ENCODE data around the gene FGGY. TPM values are rescaled to one million over a fixed set of nuclear protein-coding genes. Genes with fewer than 3 reads are reported as not detected.

The FGGY gene
- total RNA-seq, 2 experiments from 2014 or later: 11.9 to 13.6 TPM

DNA sequence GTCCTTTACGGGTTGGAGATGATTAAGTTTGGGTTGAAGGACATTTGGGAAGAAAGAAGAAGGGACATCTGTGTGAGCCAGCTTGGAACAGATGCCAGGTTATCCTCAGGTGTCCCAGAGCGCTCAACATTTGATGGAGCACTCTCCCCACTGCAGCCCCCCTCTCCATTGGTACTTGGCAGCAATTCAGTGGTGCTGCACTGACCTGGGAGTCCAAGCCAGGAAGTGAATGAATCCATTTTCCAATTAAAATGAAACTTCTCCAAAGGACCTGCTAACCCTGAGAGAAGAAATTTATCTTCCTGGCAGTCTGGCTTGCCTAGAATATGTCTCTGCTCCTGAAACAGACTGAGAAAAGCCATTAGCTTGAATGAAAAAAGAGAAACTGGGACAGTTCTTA lies 67.1 kb downstream of the FGGY start:
- CTCF ChIA-PET: no interaction called here

DNA sequence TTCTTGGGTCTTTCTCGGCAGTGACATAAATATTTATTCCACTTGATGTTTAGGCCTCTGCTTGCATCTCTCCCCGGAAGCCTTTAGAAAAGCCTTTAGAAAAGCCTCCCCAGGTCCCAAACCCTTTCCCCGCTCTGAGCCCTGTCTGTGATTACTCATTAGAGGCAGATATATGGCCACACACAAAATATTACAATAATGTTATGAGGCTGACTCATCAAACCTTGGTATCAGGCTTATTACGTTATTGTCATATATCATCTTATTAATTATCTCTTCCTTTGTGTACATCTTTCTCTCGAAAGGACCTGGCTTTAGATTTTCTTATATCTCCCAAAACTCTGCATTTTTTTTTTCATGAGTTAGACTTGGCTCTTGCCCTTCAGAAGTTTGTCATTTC lies 69.5 kb downstream of the FGGY start:
- ATAC-seq (no peak), DNase-seq (no peak)
- POLR2A ChIA-PET: interaction anchor here (0.8 kb wide), 1 partner anchor 101 kb away, joined by 3 read pairs; no protein-coding TSS in a partner anchor
- CTCF ChIA-PET: interaction anchor here (1.0 kb wide), 1 partner anchor 9 kb away, joined by 3 read pairs; no protein-coding TSS in a partner anchor
- Mint-ChIP-seq H3K27me3 (no peaks in the 10 kb centered on the region), H3K36me3 (ENCODE audit: low read depth) (peaks cover 6% of the 10 kb centered on the region), H3K4me3 (no peak overlapping the region), H3K27ac (no peak overlapping the region), H3K4me1 (ENCODE audit: low read depth) (no peaks in the 10 kb centered on the region), H3K9me3 (no peaks in the 10 kb centered on the region)
- TF ChIP-seq, protein P1, sequence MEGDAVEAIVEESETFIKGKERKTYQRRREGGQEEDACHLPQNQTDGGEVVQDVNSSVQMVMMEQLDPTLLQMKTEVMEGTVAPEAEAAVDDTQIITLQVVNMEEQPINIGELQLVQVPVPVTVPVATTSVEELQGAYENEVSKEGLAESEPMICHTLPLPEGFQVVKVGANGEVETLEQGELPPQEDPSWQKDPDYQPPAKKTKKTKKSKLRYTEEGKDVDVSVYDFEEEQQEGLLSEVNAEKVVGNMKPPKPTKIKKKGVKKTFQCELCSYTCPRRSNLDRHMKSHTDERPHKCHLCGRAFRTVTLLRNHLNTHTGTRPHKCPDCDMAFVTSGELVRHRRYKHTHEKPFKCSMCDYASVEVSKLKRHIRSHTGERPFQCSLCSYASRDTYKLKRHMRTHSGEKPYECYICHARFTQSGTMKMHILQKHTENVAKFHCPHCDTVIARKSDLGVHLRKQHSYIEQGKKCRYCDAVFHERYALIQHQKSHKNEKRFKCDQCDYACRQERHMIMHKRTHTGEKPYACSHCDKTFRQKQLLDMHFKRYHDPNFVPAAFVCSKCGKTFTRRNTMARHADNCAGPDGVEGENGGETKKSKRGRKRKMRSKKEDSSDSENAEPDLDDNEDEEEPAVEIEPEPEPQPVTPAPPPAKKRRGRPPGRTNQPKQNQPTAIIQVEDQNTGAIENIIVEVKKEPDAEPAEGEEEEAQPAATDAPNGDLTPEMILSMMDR (IDR thresholded peaks at IDR 0.05): no peak
- intact Hi-C loops (cut with micrococcal nuclease): no loop called here

More for the DNA sequence above, 67.1 kb downstream of the FGGY start:
- DNase-seq: no peak
- Mint-ChIP-seq H3K27ac (no peak overlapping the region), H3K4me3 (no peak overlapping the region), H3K9me3 (no peaks in the 10 kb centered on the region), H3K36me3 (ENCODE audit: low read depth) (peaks cover 6% of the 10 kb centered on the region), H3K4me1 (ENCODE audit: low read depth) (no peaks in the 10 kb centered on the region), H3K27me3 (no peaks in the 10 kb centered on the region)
- TF ChIP-seq, protein P1 (IDR thresholded peaks at IDR 0.05): no peak
- no peak for ATAC-seq
- POLR2A ChIA-PET: no interaction called here
- intact Hi-C loops (cut with micrococcal nuclease): no loop called here

DNA sequence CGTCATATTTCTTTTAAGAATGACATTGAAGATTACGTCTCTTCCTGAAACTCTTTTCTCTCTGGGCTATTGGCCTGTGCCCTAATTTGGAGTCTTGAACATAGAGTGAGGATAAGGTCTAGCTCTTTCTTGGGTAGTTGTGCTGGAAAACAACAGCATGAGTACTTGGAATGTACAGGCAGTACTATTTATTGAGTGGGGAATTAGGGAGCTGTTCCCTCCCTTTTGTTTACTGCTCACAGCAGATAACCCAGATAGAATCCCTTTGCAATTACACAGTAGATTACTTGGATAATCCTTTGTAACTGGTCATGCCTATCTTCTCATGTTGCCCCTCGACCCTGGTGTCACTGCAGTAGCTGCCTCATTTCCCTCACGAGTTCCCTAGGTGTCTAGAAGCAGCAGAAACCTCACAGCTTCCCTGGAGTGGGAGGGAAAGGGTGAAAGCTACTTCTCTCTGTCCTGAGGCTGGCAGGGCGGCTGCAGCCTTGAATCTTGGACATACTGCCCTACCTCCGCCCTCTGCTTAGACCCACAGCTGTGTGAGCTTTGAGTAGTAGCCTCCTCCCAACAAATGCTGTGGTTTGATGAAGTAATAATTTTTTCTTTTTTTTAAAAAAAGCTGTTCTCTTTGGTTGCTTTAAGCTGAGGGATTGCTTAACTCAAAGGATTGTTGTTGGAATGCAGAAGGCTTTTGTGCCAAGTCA lies 70.6 kb downstream of the FGGY start:
- peaks cover 5% of the 10 kb centered on the region for H3K36me3 Mint-ChIP-seq (ENCODE audit: low read depth)
- H3K27me3 Mint-ChIP-seq: no peaks in the 10 kb centered on the region
- no peak for DNase-seq
- ATAC-seq: no peak
- ChIA-PET CTCF (interaction anchor here (0.5 to 1.3 kb wide), 2 partner anchors 12 to 852 kb away, joined by 3 read pairs; no protein-coding TSS in a partner anchor), POLR2A (interaction anchor here (0.8 kb wide), 1 partner anchor 102 kb away, joined by 3 read pairs; no protein-coding TSS in a partner anchor)
- H3K4me1 Mint-ChIP-seq (ENCODE audit: low read depth): no peaks in the 10 kb centered on the region
- H3K9me3 Mint-ChIP-seq: no peaks in the 10 kb centered on the region
- intact Hi-C loops (cut with micrococcal nuclease): no loop called here
- no peak overlapping the region for H3K27ac Mint-ChIP-seq
- TF ChIP-seq, protein P1 (IDR thresholded peaks at IDR 0.05): no peak
- H3K4me3 Mint-ChIP-seq: no peak overlapping the region

DNA sequence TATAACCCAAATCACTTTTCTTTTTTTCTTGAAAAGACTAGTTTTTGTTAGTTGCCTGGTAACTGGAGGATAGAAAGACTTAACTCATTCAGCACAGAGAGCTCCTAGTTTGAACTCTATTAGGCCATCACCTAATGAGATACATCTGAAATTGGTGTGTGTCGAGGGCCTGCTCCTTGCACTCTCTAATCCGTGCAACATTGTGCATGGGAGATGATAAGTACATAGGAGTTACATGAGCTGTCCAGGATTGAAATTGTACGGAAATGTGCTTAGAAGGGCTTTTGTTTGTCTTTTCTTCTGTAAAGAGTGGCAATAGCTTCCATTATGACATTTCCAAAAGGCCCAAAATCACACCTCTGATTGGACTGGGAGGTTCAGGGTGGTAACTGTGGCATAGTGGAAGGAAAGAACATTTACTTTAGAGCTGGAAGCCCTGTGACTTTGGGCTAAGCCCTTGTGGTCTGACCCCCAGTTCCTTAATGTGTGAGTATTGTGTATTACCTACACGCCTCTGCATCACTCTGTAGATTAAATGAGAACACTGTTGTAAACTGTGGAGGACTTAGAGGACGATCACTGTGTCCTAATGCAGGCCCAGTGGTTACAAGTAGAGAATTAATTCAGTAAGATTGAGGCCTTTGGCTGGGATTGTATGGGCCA lies 71.2 kb downstream of the FGGY start:
- ATAC-seq: no peak
- peaks cover 4% of the 10 kb centered on the region for H3K36me3 Mint-ChIP-seq (ENCODE audit: low read depth)
- POLR2A ChIA-PET: no interaction called here

More for the DNA sequence above, 71.2 kb downstream of the FGGY start:
- TF ChIP-seq, protein P1 (IDR thresholded peaks at IDR 0.05): no peak
- intact Hi-C loops (cut with micrococcal nuclease): no loop called here
- no peaks in the 10 kb centered on the region for H3K27me3 Mint-ChIP-seq
- no peaks in the 10 kb centered on the region for H3K9me3 Mint-ChIP-seq
- H3K4me1 Mint-ChIP-seq (ENCODE audit: low read depth): no peaks in the 10 kb centered on the region
- H3K4me3 Mint-ChIP-seq: no peak overlapping the region
- H3K27ac Mint-ChIP-seq: no peak overlapping the region
- no peak for DNase-seq
- CTCF ChIA-PET: interaction anchor here (1.3 kb wide), 1 partner anchor 13 kb away, joined by 3 read pairs; no protein-coding TSS in a partner anchor
